Measurements from ENCODE around the gene ROR2.

ROR2 gene

GRCh38 chr9:91849694-91850093, 100.3 kb downstream of the ROR2 start:
- H2AFZ ChIP-seq (ENCODE audit: low read depth) = no peak overlapping the region
- TF ChIP-seq, protein P1, sequence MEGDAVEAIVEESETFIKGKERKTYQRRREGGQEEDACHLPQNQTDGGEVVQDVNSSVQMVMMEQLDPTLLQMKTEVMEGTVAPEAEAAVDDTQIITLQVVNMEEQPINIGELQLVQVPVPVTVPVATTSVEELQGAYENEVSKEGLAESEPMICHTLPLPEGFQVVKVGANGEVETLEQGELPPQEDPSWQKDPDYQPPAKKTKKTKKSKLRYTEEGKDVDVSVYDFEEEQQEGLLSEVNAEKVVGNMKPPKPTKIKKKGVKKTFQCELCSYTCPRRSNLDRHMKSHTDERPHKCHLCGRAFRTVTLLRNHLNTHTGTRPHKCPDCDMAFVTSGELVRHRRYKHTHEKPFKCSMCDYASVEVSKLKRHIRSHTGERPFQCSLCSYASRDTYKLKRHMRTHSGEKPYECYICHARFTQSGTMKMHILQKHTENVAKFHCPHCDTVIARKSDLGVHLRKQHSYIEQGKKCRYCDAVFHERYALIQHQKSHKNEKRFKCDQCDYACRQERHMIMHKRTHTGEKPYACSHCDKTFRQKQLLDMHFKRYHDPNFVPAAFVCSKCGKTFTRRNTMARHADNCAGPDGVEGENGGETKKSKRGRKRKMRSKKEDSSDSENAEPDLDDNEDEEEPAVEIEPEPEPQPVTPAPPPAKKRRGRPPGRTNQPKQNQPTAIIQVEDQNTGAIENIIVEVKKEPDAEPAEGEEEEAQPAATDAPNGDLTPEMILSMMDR (conservative IDR thresholded peaks at IDR 0.05; ENCODE audit: low read depth, low read length) = no peak
- no peak overlapping the region for H3K4me3 ChIP-seq (IDR thresholded peaks at IDR 0.05; ENCODE audit: insufficient read depth, low read depth, low read length)
- H3K27me3 ChIP-seq (ENCODE audit: insufficient read depth, low read depth) = no peaks in the 10 kb centered on the region
- H3K4me2 ChIP-seq = no peak overlapping the region
- H3K79me2 ChIP-seq (ENCODE audit: insufficient read depth, low read depth) = no peaks in the 10 kb centered on the region
- no peak overlapping the region for H3K27ac ChIP-seq
- H3K36me3 ChIP-seq (ENCODE audit: insufficient read depth) = no peaks in the 10 kb centered on the region
- no peaks in the 10 kb centered on the region for H3K4me1 ChIP-seq (ENCODE audit: low read depth, poor library complexity, severe bottlenecking)
- H4K20me1 ChIP-seq (ENCODE audit: insufficient read depth) = no peaks in the 10 kb centered on the region
- no peak overlapping the region for H3K9ac ChIP-seq

DNA sequence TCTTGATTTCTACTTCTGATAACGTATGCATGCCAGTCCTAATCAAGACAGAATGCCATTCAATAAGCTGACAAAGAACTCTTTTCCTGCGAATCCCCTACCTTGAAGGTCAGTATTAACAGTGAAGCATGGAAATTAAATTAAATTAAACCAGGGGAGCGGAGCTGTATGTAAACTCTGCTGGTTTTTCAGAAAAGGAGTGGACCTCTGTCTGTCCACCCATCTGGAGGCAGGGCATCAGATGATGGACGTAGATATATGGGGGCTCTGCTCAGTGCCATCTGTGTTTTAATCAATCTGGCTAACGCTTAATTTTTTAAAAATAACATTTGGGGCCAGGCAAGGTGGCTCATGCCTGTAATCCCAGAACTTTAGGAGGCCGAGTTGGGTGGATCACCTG, 101.9 kb downstream of the ROR2 start:
- Histone ChIP-seq H3K4me2 (no peak overlapping the region), H3K36me3 (ENCODE audit: insufficient read depth) (no peaks in the 10 kb centered on the region), H3K4me3 (IDR thresholded peaks at IDR 0.05; ENCODE audit: insufficient read depth, low read depth, low read length) (no peak overlapping the region), H3K4me1 (ENCODE audit: low read depth, poor library complexity, severe bottlenecking) (no peaks in the 10 kb centered on the region), H3K27me3 (ENCODE audit: insufficient read depth, low read depth) (no peaks in the 10 kb centered on the region), H3K79me2 (ENCODE audit: insufficient read depth, low read depth) (no peaks in the 10 kb centered on the region), H3K9ac (no peak overlapping the region), H3K27ac (no peak overlapping the region), H4K20me1 (ENCODE audit: insufficient read depth) (no peaks in the 10 kb centered on the region), H2AFZ (ENCODE audit: low read depth) (no peak overlapping the region)
- TF ChIP-seq, protein P1 (conservative IDR thresholded peaks at IDR 0.05; ENCODE audit: low read depth, low read length) = no peak

- Histone ChIP-seq H3K79me2 (ENCODE audit: insufficient read depth, low read depth) (no peaks in the 10 kb centered on the region), H3K4me1 (ENCODE audit: low read depth, poor library complexity, severe bottlenecking) (peaks cover 4% of the 10 kb centered on the region), H3K36me3 (ENCODE audit: insufficient read depth) (no peaks in the 10 kb centered on the region), H2AFZ (ENCODE audit: low read depth) (no peak overlapping the region), H4K20me1 (ENCODE audit: insufficient read depth) (no peaks in the 10 kb centered on the region), H3K4me3 (IDR thresholded peaks at IDR 0.05; ENCODE audit: insufficient read depth, low read depth, low read length) (no peak overlapping the region), H3K4me2 (no peak overlapping the region), H3K27ac (no peak overlapping the region), H3K9ac (no peak overlapping the region), H3K27me3 (ENCODE audit: insufficient read depth, low read depth) (no peaks in the 10 kb centered on the region)
- TF ChIP-seq, protein P1 (conservative IDR thresholded peaks at IDR 0.05; ENCODE audit: low read depth, low read length) = no peak
Observed at GRCh38 chr9:91847581-91848091, 102.4 kb downstream of the ROR2 start.

DNA sequence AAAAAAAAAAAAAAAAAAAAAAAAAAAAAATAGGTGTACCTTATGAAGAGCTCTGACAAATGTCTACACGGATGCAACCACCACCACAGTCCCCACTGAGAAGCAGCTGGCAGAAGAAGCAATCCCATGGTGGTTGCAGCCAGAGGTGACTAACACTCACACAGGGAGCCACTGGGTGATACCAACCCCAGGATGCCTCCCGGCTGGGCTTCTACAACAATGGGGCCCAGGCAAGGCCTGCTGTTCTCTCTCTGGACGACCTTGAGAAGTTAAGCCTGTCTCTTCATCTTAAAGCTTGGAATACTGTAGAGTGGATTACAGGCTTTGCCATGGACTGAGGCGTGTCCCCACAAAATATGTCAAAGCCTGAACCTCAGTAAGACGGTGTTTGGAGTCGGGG, 104.1 kb downstream of the ROR2 start:
- TF ChIP-seq, protein P1 (conservative IDR thresholded peaks at IDR 0.05; ENCODE audit: low read depth, low read length) = no peak
- H3K9ac ChIP-seq = no peak overlapping the region
- peaks cover 4% of the 10 kb centered on the region for H3K4me1 ChIP-seq (ENCODE audit: low read depth, poor library complexity, severe bottlenecking)
- no peaks in the 10 kb centered on the region for H4K20me1 ChIP-seq (ENCODE audit: insufficient read depth)
- no peak overlapping the region for H3K4me3 ChIP-seq (IDR thresholded peaks at IDR 0.05; ENCODE audit: insufficient read depth, low read depth, low read length)
- H3K27ac ChIP-seq = no peak overlapping the region
- no peaks in the 10 kb centered on the region for H3K79me2 ChIP-seq (ENCODE audit: insufficient read depth, low read depth)
- no peak overlapping the region for H3K4me2 ChIP-seq
- no peak overlapping the region for H2AFZ ChIP-seq (ENCODE audit: low read depth)
- H3K27me3 ChIP-seq (ENCODE audit: insufficient read depth, low read depth) = no peaks in the 10 kb centered on the region
- H3K36me3 ChIP-seq (ENCODE audit: insufficient read depth) = no peaks in the 10 kb centered on the region

Measured in KMS-11 (cell line).